GM12891 (cell line): ENCODE measurements around the gene MGLL.
A peak's percentile ranks its signal among the peaks of the same experiment; 100 is the strongest.
"Not testable (repeated sequence)": the region's sequence is repeated elsewhere in the genome, so short reads cannot be mapped to it uniquely, and the experiment has no call there.

Source experiments
- DNase-seq: peaks from one replicate; pipeline ENCODE4 v3.0.0; 2011; ENCODE audit warnings: low spot score; ENCODE audit not compliant: insufficient read length
- FAIRE-seq: peaks from 2 replicates; lab custom pipeline; 2011; peaks lifted over from hg19 to GRCh38; lab: Jason Lieb, UNC
- PAX5 ChIP-seq: IDR thresholded peaks from 2 replicates; pipeline ENCODE4 v1.6.1; 2011; ENCODE audit warnings: low read length, moderate library complexity, mild to moderate bottlenecking; ENCODE audit not compliant: insufficient read depth, severe bottlenecking
- POLR2A ChIP-seq: IDR thresholded peaks from 2 replicates; pipeline ENCODE4 v1.6.1; 2011; ENCODE audit warnings: low read depth, low read length, control low read depth
- POLR2AphosphoS5 ChIP-seq: IDR thresholded peaks from 2 replicates; pipeline ENCODE4 v1.6.1; 2011; ENCODE audit warnings: low read depth, low read length, control low read depth
- POU2F2 ChIP-seq: IDR thresholded peaks from 2 replicates; pipeline ENCODE4 v1.6.1; 2011; ENCODE audit warnings: low read depth, mild to moderate bottlenecking, control low read depth, low read length, moderate library complexity
- SPI1 ChIP-seq: IDR thresholded peaks from 2 replicates; pipeline ENCODE4 v1.6.1; 2011; ENCODE audit warnings: low read depth, low read length, control low read depth
- TAF1 ChIP-seq: IDR thresholded peaks from 2 replicates; pipeline ENCODE4 v1.6.1; 2011; ENCODE audit warnings: low read depth, low read length, control low read depth

The MGLL gene

GRCh38 chr3:127656906-127657305 is 165.4 kb downstream of the MGLL start:
- TF ChIP-seq POLR2A, result no peak
- no peak for TF ChIP-seq POU2F2
- no peak for TF ChIP-seq PAX5
- no peak for TF ChIP-seq TAF1
- no peak for TF ChIP-seq POLR2AphosphoS5
- TF ChIP-seq SPI1, result no peak
- DNase-seq (no peak), FAIRE-seq (no peak)

DNA sequence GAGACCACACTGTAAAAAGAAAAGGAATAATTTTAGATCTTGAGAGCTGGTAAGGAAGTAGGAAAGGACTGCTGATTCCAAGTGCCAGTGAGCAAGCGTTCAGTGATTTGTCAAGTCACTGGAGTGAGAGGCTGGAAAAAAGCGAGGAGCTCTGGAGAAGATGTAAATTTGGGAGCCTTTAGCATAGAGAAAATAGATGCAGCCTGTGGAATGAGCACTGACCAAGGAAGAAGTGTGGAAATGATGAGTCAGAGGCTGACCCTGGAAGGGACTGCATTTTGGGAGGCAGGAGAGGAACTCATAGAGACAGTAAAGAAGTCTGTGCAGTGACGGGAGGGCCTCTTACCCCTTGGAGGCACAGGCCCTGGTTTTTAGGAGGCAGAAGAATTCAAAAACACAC is 166.7 kb downstream of the MGLL start:
- no peak for DNase-seq
- TF ChIP-seq POU2F2 (no peak), POLR2A (no peak), PAX5 (no peak), TAF1 (no peak), SPI1 (no peak), POLR2AphosphoS5 (no peak)
- FAIRE-seq, result no peak

- DNase-seq, FAIRE-seq: not testable (repeated sequence)
These were observed 167.3 kb downstream of the MGLL start for GRCh38 chr3:127654993-127655392.

DNA sequence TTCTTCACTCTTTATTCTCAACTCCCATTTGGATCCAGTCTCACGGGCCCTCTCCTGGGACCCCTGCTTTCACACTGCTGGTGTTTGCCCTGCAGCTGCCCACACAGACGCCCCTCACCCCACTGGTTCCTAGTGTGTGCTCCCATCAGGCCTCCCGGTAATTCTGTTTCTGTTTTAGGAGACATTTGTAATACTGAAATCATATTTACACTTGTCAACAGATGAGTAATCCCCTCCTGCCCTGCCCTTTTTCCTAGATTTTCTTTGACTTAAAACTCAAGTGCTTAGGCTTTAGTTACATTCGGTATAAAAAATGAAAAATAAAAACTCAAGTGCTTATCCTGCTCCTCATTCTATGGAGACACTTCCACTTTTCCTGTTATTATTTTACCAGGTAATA is 167.9 kb downstream of the MGLL start:
- TF ChIP-seq TAF1 (no peak), PAX5 (no peak), POLR2AphosphoS5 (no peak), SPI1 (no peak), POU2F2 (no peak), POLR2A (no peak)
- no peak for DNase-seq
- FAIRE-seq, result no peak

DNA sequence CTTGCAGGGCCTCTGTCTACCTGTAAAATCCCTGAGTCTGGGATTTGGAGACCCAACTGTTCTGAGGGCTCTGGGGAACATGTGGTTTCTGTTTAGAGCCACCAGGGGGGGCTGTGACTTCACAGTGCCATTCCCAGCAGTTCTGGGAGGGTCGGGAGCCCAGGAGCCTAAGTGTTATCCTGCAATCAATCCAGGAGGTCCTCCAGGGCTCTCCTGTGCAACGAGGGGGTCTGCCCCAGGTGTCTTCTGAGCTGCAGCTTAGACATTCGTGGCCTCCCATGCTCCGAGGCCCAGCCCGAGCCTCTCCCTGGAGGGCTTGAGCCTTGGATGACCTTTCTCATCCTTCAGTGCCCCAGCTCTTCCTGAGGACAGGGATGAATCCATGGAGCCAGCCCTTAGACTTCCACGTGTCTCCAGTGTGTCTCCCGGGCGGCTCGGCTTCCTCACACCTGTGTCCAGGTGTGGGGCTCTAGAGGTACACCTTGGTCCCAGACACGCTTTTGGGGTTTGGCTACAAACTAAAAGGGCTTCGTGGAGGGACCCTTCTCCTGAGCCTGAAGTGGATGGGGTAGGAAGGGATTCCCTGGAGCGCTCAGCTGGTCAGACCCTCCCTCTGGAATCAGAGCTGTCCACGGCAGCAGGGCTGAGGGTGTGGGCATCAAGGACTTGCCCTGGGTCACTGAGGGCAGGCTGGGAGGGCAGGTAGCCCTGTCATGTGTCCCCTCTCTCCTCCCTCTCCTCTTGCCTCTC is 169.9 kb downstream of the MGLL start:
- FAIRE-seq (peak; percentile 56), DNase-seq (peak; percentile 61)
- TF ChIP-seq SPI1 (no peak), POLR2AphosphoS5 (no peak), POLR2A (no peak), POU2F2 (no peak), TAF1 (no peak), PAX5 (no peak)

- FAIRE-seq, result no peak
- no peak for TF ChIP-seq POLR2AphosphoS5
- no peak for TF ChIP-seq TAF1
- no peak for TF ChIP-seq POLR2A
- TF ChIP-seq POU2F2, result no peak
- TF ChIP-seq PAX5, result no peak
- DNase-seq, result no peak
These were observed 170.7 kb downstream of the MGLL start for GRCh38 chr3:127651516-127652172.

GRCh38 chr3:127650236-127650635 is 172.1 kb downstream of the MGLL start:
- TF ChIP-seq TAF1, result no peak
- no peak for TF ChIP-seq POLR2A
- TF ChIP-seq PAX5, result no peak
- no peak for TF ChIP-seq SPI1
- no peak for TF ChIP-seq POLR2AphosphoS5
- no peak for TF ChIP-seq POU2F2
- FAIRE-seq (no peak), DNase-seq (no peak)

- TF ChIP-seq TAF1 (no peak), POU2F2 (no peak), POLR2AphosphoS5 (no peak), PAX5 (no peak), POLR2A (no peak), SPI1 (no peak)
- no peak for FAIRE-seq
- DNase-seq, result no peak
These were observed 174.5 kb downstream of the MGLL start for GRCh38 chr3:127647845-127648204.

GRCh38 chr3:127647166-127647844 is 175.0 kb downstream of the MGLL start:
- FAIRE-seq (no peak), DNase-seq (no peak)
- TF ChIP-seq POLR2AphosphoS5 (no peak), TAF1 (no peak), POLR2A (no peak), SPI1 (no peak), POU2F2 (no peak), PAX5 (no peak)

DNA sequence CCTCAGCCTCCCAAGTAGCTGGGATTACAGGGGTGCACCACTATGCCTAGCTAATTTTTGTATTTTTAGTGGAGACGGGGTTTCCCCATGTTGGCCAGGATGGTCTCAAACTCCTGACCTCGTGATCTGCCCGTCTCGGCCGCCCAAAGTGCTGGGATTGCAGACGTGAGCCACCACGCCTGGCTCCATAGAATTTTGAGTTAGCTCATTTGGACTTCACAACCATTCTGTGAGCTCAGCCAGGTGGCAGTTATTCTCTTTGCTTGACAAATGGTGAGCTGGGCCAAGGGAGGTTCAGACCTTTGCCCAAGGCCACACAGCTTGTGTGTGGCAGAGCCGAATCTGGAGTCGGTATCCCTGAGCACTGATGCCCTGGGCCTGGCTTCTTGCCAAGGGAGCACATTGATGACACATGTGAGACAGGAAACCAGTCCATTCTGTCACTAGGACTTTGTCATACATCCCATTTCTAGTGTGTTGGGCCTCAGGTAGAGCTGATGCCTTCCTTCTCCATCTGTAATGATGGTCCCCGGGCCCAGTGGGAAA is 175.7 kb downstream of the MGLL start:
- DNase-seq (no peak), FAIRE-seq (no peak)
- TF ChIP-seq POLR2A, result no peak
- no peak for TF ChIP-seq POU2F2
- TF ChIP-seq TAF1, result no peak
- TF ChIP-seq POLR2AphosphoS5, result no peak
- TF ChIP-seq SPI1, result no peak
- no peak for TF ChIP-seq PAX5
